Activated CD4-positive, alpha-beta T cell treated with anti-CD3 and anti-CD28 coated beads for 4 hours (primary cell): ENCODE data around the gene MRM2.

Experiments
- DNase-seq, 2 donors: peaks; one replicate each; pipeline ENCODE4 v3.0.0-alpha.2; 2020

The MRM2 gene

DNA sequence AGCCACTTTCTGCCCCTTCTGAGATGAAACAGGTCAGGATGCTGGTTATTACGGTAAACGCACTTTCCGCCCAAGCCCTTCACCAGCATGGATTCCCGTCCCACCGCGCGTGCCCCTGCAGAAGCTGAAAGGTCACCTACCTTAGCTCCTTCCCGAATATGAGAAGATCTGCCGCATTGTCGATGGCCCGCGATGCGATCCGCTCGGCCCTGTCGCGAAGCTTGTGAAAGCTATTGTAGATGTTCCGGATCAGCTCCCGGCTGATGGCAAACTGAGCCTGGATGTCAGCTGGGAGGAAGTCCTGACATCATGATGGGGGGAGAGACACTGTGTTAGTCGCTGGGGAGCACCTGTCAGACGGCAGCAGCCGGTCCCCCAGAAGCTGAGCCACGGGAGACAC, 22.2 kb upstream of the MRM2 start:
- DNase-seq = no peak

DNA sequence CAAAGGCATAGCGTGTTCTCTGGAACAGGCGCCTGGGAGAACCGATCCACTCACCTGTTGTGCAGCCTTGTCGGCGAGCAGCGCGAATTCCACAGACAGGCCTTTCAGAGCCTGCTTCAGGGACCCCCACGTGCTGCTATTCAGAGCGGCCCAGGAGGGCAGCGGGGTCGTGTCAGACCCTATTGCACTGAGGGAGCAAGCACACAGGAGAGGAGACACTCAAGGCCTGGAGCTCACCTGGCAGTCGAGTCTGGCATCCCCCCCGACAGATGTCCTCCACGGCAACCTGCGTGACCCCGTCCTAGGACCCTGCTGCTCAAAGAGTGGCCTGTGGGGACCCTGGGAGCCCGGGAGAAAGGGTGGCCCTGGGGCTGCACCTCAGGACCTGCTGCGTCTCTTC, 21.2 kb upstream of the MRM2 start:
- DNase-seq = no peak

DNA sequence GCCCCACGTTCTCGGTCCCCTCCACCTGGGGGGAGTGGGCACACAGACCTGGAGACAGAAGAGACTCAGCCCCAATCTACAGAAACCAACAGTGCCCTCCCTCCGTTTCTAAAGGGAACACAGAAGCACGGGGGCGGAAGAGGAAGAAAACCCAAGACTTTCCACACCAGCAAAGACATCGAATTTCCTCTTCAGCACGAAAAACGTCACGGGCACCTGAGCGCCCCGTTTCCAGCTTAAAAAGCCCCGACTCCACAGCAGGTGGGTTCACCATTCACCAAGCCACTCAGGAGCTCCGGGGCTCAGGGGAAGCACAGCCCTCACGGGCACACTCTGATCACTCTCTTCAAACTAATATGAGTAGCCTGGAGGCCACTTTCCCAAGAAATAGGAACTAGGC, 19.6 kb upstream of the MRM2 start:
- DNase-seq = peak; percentile 35 to 44

DNA sequence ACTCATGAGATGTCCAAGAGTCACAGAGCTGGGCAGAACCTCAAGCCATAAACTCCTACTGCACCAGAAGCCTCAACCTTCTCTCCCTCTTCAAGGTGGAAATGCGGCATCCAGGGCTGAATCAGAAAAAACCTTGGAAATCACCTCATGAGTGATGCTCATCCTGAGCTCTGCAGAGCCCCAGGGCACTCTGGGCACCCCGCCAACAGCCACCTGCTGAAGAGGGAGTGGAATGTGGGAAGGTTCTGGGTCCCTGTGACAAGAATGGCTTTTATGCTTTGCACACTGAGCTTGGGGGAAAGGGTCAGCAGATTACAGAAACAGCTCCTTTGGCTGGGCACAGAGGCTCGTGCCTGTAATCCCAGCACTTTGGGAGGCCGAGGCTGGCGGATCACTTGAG, 18.8 kb upstream of the MRM2 start:
- no peak for DNase-seq

DNA sequence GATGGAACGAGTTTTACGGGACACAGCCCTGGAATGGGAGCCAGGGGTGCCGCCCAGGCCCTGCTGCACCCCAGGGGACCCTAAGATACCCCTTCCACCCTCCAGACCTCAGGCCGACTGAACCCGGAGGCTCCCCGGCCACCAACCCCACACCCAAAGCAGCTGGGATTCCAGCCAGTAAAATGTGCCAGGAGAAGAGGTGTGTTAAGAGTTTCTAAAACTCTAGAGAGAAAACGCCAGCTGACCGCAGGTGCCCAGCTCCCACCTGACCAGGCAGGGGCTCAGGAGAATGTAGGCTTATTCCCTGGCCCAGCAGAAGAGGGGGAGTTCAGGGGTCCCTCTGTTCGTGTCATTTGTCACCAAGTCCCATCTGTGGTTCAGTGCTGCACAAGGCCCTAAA, 17.5 kb upstream of the MRM2 start:
- no peak for DNase-seq

DNA sequence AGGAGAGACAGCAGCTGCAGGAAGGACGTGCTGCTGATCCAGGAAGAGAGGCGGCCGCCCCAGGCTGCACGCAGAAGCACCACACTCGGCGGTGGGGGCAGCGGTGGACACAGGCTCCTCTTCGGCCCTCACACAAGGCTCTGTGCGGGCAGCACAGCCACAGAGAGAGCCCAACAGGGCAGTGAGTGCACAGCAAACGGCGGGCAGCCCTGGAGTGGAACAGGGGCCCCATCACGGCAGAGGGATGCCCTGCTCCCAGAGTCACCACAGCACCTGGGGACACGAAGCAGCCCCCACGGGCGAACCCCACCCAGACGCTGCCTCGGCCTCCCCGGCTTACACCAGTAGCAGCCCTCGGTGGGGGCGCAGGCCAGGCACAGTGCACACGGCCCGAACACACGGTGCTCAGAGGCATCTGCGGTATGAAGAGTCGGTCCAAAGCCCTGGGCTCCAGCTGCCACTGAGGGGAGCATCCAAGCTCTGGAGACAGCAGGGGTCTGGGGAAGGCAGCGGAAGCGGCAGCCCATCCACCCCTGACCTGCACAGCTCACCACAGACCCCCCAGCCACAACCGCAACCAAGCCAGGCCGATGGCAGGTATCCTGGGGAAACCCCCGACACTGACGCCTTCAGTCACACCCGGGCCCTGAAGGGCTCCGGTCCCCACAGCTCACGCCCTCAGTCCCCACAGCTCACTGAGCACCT, 16.8 kb upstream of the MRM2 start:
- DNase-seq = no peak

DNA sequence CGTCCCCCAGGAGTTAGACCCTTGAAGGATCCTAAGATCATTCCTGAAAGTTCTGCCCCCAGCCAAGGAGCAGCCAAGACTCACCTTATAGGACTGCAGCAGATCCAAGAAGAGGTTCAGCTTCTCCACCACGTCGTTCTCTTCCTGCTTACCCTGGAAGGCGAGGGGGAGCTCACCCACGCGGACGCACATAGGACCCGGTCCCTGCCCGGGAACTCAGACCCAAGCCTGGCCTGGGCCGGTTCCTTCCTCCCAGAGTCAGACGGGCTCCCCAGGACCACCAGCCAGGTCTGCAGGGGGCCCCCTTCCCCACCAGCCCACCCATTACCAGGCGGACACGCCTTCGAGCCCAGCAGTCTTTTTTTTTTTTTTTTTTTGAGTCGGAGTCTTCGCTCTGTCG, 15.6 kb upstream of the MRM2 start:
- no peak for DNase-seq

DNA sequence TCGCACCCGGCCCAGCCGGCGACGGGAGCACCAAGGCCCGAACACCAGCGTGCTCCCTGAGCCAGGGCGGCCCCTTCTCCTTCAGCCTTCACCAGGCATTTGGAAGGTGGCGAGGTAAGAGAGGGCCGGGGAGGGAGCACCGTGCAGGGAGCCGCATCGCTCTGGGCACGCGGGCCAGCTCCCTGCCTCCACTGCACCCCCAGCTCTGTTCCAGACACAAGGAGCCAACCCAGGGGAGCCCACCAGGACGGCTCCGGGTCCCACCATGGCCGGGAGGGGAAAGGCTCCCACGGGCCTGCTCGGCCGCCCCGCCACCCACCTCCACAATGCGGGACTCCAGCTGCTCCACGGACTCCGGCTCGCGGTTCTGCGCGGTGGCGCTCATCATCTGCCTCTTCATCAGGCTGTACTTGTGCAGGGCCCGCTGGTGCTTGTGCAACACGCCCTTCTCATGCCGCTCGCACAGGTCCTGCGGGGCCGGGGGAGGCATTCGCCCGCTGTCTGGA, 15.1 kb upstream of the MRM2 start:
- no peak for DNase-seq

DNA sequence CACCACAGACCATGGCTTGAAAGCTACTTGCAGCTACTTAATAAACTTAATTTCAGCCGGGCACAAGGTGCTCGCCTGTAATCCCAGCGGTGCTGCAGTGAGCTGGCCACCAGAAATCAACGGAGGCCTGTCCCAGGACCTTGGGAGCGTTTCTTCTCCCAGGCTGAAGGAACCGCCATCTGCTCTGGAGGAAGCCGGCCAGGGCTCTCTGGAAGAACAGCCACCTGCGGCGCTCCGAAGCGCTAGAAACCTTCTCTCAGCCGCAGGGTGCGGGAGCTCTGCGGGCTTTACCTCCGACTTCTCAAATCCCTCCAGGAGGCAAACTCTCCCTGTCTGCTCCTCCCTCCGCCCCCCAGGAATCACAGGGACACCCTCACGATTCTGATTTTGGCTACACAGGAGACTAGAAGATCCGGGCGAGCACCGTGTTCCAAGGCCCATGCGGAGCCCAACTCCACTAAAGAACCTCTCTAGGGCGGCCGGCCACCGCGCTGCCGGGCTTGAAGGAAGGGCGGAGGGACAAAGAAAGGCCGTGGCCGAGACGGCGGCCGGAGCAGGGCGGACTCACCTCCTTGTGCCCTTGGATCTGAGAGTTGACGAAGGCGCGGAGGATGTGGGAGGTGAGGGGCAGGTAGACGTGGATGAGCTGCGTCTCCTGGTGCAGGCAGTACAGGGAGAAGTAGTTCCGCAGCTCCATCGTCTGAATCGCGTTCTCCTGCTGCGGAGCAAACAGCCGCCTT, 14.5 kb upstream of the MRM2 start:
- no peak for DNase-seq

DNA sequence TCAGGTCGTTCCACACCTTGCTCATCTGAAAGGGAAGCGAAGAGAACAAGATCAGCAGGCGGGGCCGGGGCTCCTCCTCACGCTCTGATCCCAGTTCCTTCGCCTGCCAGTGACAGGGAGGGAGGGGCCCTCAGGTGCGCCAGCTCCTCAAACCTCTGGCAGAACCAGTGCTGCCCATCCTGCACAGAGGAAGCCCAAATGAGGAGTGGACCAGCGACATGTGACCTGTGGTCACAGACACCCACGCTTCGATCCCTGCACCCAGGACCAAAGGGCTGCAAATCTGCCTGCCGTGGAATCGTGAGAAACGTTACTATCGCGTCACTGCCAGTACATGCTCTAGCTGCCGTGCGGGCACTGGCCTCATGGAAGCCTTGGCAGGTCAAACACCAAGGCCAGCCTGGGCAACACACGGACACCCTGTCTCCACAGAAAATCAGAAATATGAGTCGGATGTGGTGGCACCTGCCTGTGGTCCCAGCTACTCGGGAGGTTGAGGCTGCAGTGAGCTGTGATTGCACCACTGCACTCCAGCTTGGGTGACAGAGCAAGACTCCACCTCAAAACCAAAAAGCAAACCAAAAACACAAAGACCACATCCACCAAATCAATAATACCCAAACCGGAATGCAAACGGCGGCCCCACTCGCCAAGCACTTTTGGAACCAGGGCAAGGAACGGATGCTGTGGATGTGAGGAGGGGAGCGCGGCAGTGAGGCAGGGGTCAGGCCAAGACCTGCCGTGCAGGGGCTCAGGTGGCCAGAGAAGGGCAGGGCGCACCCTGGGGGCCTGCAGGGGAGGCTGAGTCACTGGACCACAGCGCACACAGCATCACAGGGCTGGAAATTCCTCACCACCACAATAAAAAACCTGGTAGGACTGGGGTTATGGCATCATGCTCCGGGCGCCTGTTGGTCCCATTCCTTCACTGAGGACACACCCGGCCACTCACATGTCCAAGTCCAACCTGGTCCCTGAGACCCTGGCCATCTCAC, 13.4 kb upstream of the MRM2 start:
- no peak for DNase-seq

DNA sequence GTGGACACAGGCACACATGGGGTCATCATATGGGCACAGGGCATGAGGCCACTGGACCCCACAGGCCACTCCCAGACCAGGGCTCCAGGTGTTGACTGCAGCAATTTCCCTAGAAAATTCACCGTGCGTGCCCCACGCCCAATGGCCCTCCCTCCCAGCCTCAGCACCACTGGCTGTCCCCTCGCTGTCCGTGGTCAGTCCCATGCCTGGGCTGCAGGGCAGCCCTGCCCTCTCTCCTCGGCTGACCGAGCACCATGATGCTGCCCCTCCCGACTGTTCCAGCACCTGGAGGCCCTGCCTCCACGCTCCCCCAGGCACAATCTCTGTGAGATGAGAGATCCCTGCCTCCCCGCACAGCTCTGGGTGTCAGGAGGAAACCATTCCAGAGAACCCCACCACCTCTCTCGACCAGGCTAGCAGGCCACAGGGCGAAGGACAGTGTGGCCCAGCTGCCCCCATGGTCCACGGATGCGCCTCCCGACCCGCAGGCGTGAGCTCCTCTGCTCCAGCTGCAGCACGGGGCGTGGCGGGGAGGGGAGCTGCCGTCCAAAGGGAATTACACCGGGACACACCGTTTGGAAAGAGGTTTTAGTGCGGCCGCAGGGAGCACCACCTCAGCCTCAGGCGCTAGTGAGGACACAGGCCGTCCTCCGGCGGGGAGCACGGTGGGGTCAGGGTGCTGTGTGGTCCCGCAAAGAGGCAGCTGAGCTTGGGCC, 12.6 kb upstream of the MRM2 start:
- no peak for DNase-seq

DNA sequence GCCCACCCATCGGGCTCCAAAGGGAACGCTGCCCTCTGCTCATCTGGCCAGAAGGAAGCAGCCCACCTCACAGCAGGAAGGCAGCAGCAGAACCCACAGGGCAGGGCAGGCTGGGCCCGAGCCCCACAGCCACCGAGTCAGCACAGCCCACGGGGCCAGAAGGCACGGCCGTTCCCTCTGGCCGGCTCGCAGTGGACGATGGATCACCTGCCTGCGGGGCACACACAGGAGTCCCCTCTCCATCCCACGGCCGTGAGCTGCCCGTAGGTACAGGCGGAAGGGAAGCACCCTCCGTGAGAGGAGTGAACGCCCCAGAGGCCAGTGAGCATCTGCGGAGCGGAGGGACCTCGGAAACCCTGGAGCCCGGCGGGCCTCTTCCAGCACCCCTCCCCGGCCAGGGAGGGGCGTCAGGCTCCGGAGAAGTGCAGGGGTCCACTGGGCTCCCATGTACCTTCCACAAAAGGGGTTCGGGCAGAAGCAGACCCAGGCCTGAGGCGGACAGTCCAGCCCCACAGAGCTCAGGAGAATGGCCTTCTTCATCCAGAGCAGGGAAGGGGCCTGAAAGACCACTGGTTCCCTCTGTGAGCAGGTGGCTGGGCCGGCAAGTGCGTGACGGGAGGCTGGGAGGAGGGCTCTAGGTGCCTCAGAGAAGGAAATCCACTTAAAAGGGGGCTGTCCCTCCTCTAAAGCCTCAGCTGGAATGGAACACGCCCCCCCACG, 11.7 kb upstream of the MRM2 start:
- DNase-seq = no peak

DNA sequence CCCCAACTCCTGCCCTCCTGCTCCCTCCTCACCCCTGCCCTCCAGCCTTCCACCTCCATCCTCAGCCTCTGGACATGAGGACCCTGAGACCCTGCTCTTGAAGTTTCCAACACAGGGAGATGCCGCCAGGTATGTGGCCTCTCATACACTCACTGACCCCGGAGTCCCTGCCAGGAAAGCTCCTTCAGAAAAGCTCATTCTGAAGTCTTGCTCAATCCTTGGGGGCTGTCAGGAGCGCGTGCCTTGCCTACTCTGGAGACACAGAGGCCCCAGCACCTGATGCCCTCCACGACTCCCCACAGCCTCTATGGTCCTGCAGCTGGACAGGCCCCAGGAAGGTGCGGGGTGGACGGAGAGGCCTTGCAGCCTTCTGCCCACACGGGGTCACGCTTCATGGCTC, 11.0 kb upstream of the MRM2 start:
- DNase-seq = no peak

DNA sequence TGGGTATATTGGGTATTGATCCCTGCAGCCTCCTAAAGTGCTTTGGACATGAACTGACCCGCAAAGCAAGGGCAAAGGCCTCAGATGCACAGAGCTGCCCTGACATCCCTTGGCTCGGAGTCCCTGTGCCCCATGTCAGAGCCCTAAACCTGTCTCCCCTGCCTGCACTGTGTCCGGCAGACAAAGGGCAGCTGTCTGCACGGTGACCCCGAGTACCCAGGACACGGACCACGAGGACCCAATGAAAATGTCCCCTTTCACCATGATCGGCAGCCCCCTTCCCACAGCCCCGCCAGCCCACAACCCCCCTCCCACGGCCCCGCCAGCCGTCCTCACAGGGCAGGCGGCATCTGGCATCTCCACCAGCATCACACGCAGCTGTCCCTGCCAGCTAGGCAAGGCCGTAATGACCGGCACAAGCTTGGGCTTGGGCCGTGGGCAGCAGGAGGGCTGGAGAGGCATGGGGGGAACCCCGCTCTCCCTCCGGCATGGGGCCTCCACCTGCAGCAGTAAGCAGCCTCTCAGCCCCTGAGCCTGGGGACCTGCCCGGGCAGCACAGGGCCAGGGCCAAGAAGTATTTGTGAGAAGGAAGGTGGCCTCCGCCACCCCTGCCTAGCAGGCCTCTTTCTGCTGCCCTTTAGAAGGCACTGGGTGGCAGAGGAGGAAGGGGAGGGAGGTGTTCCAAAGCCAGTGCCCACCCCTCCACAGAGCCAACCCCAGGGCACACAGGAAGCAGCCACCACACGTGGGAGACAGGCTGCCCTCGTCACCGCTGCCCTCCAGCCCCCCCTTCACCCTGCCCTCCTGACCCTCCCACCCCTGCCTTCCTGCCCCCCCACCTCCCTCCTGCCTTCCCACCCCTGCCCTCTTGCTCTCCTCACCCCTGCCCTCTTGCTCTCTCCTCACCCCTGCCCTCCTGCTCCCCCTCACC, 10.1 kb upstream of the MRM2 start:
- no peak for DNase-seq

DNA sequence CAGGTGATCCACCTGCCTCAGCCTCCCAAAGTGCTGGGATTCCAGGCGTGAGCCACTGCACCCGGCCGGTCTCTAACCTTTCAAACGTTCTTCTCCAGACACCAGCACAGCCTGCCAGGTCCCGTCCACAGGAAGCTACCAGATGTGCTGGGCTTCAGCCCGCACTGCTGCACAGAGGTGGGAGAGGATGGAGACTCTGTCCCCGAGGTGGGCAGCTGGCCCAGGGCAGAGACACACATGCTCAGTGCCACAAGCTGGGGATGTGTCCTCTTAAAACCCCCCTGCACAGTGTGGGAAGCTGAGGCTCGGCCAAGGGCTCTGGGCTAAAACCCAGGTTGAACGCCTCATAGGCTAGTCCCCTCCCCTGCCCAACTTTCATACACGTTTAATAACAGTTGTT, 9.4 kb upstream of the MRM2 start:
- no peak for DNase-seq

DNA sequence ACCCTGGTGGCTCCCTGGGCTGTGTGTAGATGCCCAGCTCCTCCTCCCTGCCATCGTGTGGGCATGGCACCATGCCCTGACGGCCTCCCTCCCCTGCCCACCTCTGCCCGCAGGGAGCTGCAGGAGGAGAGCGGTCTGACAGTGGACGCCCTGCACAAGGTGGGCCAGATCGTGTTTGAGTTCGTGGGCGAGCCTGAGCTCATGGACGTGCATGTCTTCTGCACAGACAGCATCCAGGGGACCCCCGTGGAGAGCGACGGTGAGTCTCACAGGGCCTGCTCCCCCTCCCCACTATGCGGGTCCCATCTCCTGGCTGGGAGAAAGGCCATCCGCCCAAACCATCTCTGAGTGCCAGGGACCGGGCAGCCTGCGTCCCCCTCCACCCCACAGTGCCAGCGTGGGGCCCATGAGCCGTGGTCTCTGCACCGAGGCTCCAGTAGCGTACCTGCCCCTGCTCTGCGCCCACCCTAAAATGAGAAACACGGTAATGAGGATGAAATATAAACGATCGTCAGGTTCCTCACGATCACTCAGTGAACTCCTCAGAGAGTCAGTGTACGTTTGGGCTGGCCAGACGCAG, 7.8 kb upstream of the MRM2 start:
- DNase-seq = no peak

DNA sequence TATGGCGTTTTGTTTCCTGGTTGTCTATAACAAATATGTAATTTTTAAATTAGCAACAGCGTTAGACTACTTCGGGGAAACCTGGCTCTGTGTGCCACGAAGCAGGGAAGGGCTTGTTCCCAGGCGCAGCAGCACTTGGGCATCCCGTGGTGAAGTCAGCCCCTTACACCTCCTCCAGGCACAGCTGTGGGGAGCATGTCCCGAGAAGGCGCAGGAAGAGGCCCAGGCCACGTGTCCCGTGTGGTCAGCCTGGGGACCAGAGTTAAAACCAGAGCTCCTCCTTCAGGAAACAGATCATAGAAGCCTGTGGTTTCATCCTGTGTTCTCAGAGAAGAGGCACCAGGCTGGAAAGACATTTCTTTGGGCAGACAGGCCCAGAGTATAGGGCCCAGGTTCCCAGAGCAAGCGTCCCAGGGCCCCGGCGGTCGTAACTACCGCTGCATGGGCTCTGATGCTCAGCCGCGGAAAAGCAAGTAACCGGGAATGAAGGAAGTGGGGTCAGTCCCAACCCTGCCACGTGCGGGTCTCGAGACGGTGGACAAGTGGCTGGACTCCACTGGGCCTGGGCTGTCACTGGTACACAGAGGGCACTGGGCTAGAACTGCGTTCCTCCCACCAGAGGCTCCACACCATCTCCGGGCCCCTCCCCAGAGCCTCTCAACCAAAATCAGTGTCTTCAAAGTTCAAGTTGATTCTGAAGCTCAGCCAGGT, 7.1 kb upstream of the MRM2 start:
- DNase-seq = no peak

DNA sequence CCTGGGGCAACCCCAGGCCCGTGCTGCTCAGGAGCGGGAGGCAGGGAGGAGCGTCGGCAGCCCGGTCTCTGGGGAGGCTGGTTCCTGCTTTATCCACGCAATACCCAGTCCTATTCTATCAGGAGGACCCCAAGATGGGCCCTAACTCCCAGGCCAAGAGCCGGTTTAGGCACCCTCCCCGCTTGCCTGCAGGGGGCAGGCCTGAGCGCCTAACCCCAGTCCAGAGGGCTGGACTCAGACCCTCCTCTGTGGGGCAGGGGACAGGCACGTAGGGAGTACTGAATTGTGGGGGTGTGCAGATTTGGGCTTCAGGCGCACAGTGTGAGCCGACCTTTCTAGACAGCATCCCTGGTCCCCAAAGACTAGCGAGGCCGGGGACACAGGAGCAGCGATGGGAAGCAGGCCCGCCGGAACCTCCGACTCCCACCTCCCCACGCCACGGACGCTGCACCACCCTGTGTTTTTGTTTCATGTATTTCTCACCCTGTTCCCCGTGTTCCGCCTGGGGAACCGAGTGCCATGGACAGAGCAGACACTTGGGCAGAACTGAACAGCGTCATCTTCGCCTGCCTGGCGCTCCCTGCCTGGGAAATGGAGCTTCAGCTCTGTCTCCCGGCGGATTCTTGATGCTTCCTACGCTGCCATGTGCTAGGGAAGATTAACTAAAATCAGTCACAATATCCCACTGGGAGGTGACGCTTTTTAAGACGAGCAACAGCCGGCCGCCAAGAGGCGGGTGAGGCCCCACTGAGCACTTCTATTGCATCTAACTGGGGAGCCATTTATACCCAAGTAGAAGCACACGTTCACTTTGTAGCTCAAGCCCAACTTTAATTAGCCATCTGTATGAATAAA, 5.4 kb upstream of the MRM2 start:
- no peak for DNase-seq
